GM19193 (cell line): ENCODE data around the gene GORAB.

Source experiments
- POLR2A ChIP-seq: IDR thresholded peaks from 4 replicates; pipeline ENCODE4 v1.6.1; 2011; ENCODE audit not compliant: insufficient read depth, insufficient read length; ENCODE audit errors: extremely low read depth

The GORAB gene

DNA sequence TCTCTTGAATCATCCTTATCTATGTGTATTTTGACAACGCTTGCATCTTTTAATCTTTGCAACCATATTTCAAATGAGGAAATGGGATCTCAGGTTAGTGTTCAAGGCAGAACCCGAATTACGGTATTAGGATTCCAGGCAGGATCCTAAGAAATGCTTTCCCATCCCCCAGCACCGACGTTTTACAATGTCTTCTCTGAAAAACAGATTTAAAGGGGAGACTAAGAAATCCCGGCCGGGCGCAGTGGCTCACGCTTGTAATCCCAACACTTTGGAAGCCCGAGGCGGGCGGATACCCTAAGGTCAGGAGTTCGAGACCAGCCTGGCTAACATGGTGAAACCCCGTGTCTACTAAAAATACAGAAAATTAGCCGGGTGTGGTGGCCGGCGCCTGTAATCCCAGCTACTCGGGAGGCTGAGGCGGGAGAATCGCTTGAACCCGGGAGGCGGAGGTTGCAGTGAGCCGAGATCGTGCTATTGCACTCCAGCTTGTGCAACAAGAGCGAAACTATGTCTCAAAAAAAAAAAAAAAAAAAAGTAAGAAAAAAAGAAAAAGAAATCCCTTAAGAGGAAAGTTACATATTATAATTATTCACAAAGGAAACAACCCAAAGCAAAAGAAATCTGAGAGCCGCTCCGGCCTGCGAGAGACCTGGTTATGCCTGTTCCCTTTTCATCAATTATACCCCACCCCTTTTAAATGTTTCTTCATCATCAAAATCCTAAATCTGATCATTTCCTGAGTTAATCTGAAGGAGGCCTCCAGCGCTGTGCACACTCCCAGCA lies 801 bp upstream of the GORAB start:
- TF ChIP-seq POLR2A = no peak

DNA sequence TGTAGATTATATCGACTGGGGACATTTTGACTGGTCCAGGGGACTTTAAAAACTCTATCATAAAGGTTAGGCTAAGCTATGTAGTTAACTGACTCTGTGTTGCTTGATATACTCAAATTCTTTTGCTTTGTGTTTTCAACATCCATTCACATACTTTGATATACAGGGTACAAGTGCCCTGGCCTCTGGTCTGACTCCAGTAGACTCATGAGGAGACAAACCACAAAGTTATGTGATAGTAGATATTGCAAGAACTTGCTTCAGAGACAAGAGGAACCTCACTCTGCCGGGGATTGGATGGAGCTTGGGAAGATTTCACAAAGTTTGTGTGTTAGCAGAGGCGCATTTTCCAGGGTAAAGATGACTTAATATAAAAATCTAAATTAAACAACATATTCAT lies 1.3 kb downstream of the GORAB start:
- TF ChIP-seq POLR2A = no peak

DNA sequence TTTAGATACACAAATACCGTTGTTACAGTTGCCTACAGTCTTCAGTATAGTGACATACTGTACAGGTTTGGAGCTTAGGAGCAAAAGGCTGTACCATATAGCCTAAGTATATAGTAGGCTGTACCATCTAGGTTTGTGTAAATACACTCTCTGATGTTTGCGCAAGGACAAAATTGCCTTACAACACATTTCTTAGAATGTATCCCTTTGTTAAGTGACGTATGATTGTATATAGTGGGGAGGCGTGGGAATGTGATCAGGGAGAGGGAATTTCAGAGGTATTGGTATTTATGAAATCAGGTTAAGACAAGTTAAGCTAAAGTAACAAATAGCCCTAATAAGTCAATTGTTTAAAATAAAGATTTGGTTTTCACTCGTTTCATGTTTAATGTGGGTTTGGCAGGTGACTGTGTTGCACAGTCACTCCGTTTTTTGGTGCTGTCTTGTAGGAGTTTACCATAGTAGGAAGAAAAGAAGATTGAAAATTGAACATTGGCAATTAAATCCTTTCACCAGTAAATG lies 2.7 kb downstream of the GORAB start:
- no peak for TF ChIP-seq POLR2A

DNA sequence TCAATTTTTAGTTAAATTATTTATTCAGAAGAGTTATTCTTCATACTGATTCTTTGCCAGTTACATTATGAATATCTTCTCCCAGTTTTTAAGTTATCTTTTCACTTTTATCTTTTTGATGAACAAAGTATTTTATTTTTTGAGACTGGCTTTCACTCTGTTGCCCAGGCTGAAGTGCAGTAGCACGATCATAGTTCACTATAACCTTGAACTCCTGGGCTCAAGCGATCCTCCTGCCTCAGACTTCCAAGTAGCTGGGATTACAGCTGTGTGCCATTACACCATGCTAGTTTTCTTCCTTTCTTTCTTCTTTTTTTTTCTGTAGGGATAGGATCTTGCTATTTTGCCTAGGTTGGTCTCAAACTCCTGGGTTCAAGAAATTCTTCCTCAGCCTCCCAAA lies 3.5 kb downstream of the GORAB start:
- TF ChIP-seq POLR2A = no peak

DNA sequence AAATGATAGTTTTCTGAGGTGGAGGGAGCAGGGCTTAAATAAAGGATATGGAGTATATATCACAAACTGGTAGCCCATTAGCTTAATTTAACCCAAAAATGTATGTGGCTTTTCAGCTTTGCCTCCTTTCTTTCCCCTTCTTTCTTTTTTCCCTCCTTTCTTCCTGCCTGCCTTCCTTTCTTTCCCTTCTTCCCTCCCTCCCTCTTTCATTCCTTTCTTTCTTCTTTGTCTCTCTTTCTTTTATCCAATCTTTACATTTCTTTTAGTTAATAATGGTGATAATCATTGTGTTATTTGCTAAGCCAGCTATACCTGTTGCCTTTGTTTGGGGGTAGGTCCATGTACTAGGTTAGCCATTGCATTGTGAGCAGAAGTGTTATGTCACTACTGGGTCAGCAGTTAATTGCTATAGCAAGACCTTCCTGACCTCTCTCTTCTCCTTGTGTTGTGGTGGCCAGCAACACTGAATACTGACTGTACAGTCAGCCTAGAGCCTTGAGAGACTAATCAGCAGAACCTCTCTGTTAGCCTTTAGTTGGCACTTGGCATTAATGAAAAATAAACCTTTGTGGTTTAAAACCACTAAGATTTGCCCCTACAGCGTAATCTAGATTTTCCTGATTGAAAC lies 5.1 kb downstream of the GORAB start:
- no peak for TF ChIP-seq POLR2A

DNA sequence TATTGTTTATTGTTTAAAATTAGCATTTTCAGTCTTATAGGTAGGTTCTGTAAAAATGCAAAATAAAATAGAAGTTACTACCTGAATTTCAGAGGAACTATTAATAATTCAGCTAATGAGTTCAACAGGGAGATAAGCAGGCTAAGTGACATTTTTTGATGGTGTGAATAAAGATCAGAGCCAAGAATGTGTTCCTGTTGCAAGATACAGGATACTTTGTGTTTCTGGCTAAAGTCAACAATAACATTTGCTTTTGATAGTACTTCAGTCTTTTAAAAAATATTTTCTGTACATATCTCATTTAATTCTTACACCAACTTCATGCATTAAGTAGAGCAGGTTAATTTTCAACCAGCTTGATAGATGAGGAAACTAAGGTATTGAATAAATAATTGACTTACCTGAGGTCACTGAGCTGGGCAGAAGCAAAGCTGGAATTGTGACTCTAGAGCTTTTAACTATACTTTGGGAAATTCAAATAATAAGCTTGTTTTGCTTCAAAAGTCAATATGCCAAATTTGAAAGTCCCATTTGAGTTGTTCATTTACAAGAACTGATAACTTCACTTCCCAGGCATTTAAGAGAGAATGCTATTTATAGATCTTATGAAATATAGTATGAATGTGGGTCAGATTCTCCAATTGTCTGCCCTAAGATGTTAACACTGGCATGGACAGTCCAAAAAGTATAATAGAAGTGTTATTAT lies 6.0 kb downstream of the GORAB start:
- TF ChIP-seq POLR2A = no peak

DNA sequence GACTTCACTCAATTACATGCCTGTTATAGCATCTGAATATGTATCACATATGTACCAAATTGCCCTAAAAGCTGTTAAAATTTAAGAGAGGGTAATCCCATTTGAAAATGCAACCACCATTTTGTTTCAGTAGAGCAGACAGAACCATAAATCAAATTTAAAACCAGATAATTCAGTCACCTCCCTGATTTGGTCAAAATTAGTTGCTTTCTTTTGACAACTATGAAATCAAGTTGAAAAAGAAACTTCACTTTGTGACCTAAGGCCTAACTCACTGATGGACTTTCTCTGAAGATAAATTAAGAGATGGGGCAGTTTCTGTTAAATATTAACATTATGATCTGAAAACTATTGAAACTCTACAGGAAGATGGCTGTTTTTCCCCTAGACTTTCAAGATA lies 6.7 kb downstream of the GORAB start:
- TF ChIP-seq POLR2A = no peak

DNA sequence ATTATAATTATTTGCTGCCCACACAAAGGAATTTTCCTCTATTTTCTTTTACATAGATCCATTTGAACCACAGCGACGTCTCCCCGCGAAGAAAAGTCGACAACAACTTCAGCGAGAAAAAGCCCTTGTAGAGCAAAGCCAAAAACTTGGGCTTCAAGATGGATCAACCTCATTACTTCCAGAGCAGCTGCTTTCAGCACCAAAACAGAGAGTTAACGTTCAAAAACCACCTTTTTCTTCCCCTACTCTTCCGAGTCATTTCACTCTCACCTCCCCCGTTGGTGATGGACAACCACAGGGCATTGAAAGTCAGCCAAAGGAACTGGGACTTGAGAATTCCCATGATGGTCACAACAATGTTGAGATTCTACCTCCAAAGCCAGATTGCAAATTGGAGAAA lies 7.2 kb downstream of the GORAB start:
- no peak for TF ChIP-seq POLR2A

DNA sequence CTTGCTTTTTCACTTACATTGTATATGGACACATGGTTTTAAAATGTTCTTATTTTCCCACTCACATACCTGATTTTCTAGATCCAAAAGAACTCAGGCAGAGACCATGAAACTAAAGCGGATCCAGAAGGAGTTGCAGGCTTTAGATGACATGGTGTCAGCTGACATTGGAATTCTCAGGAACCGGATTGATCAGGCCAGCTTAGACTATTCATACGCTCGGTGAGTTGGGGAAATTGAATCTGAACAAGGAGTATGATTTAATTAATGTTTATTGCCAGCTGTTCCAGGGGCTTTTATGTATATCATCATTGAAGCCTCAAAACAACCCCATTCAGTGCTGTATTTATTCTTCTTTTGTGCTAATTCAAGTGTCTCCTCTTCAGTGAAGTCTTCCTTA lies 12.7 kb downstream of the GORAB start:
- TF ChIP-seq POLR2A = no peak

DNA sequence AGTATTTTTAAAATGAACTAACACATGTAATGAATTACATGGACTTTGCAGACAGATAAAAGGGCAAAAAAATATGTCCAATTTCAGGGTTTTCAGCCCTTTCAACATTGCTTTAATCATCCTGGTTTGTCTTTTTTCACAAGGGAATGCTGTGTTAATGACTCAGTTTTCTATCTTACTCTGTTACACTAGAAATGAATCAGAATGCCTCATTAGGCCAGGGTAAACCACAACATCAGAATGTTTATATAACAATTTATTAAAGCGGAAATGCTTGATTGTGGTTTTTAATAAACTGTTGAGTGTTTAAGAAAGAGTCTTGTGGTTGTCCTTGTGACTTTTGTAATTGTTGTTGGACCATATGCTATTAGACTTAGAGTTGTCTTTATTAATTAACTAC lies 13.5 kb downstream of the GORAB start:
- no peak for TF ChIP-seq POLR2A

DNA sequence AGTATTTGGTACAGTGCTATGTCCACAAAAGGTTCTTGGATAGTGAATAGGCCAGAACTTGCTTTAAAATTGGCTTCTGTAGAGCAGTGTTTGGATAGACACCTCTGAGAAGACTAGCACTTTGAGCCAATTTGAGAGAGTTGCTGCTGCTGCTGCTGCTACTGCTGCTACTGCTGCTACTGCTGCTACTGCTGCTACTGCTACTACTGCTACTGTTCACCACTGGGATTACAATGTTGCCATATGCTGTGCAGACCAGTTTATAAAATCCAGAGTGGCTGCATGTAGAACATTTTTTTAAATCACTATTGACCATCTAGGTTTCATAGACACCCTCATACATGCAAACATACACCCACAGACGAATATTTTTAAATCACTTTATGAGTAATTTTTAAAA lies 15.3 kb downstream of the GORAB start:
- no peak for TF ChIP-seq POLR2A

DNA sequence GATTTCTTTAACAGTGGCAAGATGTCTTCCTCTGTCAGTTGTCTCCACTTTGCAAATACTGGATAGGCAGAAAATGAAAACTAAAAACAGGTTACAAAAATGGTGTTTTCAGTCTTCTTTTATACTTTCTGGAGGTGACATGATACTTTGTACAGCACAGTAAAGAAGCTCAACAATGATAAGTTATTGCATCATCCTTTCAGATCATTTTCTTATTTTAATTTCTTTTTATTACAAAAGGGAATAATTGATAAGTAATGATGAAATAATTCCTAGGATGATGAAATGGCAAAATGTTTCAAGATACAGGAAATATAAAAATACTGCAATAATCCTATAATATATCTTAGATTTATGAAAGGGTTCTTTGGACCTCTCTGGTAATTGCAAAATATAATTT lies 16.5 kb downstream of the GORAB start:
- TF ChIP-seq POLR2A = no peak

DNA sequence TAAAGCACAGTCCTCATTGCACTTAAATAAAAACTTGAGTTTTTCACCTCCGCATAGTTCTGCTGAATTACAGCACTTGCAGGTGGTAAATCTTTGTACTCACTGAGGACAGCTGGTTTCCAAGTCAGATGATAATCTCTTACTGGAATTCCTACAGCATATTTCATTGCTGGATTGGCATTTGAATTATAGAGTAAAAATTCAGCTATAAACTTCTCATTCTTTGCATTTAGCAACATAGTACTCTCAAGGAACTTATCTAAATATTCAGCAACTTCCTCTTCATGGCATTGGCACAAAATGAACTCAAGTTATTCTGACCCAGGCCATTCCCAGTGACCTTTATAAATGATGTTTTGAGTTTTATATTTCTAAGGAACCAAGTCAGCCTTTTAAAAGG lies 23.4 kb downstream of the GORAB start:
- TF ChIP-seq POLR2A = no peak

DNA sequence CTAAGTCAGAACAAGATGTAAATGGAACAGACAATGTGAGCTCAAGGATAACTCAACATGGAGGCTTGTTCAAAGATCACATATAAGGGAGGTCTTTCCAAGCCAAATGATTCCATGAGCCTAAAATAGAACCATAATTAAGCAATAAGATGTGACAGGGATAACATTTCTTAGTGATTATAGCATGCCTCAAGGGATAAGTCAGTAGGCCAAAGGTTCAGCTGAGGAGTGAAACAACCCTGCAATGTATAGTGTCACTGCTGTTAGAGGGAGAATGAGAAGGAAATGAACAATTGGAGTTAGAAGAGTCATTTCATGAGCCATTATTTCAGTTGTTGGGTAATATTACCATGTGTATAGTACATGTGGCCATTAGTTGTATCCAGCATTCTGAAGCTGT lies 25.0 kb downstream of the GORAB start:
- TF ChIP-seq POLR2A = no peak

DNA sequence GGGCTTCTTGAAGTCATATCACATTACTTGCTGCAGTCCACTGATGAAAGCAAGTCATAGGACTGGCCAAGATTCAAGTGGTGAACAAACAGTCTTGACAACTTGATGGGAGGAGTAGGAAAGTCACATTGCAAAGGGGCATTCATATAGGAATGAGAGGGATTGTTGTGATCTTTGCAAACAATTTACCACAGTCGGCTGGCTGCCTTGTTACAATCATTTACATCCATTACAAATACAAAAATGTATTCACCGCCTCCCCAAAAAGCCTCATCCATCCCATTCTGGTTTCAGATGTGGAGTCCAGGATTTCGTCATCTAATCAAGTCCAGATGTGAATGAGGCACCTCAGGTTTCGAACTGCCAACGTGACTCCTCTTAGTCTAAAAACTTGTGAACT lies 26.8 kb downstream of the GORAB start:
- no peak for TF ChIP-seq POLR2A

DNA sequence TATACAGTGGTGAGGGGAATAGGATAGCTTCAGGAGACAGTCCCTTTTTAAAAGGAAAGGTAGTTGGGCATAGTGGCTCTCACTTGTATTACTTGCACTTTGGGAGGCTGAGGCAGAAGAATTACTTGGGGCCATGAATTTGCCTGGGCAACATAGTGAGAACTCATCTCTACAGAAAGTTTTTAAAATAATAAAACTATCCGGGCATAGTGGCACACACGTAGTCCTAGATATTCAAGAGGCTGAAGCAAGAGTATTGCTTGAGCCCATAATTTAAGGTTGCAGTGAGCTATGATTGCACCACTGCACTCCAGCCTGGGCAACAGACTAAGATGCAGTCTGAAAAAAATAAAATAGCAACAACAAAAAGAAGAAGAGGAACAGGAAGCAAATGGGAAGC lies 27.2 kb downstream of the GORAB start:
- no peak for TF ChIP-seq POLR2A
